K562 (cell line): ENCODE results near the gene CAMK2B. TPM values are rescaled to one million over a fixed set of nuclear protein-coding genes. Genes with fewer than 3 reads are reported as not detected.

Experiments
- ATAC-seq: fragments of 200-7000 bp; cut with Tn5 transposase; 3 replicates; pipeline ENCODE4 v1.9.1; 2020; ENCODE audit warnings: moderate library complexity
- BruUV-seq: library from RNA; stranded (reverse); fragments of 400-500 nt; replicated peaks from 2 replicates; lab custom pipeline; 2021; lab: Mats Ljungman, UMichigan
- CTCF ChIA-PET: fragments of 300-600 bp; formaldehyde crosslinking; extraction: SDS; loops from one replicate; lab custom pipeline; 2021; ENCODE audit warnings: low intra/inter-chr PET ratio; lab: Yijun Ruan, JAX
- POLR2A ChIA-PET: fragments of 300-600, 350-650 bp; sonication (Branson Sonifier 250); formaldehyde crosslinking; extraction: SDS; loops from one replicate; lab custom pipeline; 2021; ENCODE audit warnings: antibody characterized with exemption, inconsistent platforms; lab: Yijun Ruan, JAX
- DNase-seq, 4 experiments: peaks; one replicate each; pipeline versions ENCODE4 v3.0.0 to v3.0.0-alpha.2; 2011 to 2018; ENCODE audit warnings: low spot score in 3 of 4, mixed read lengths in 3 of 4; ENCODE audit errors: extremely low read depth in 1 of 4
- FAIRE-seq: peaks from 2 replicates; lab custom pipeline; 2011; peaks lifted over from hg19 to GRCh38; lab: Jason Lieb, UNC
- H2AFZ ChIP-seq: 2 replicates; pipeline ENCODE4 v1.6.0; 2011; ENCODE audit warnings: low read depth, low read length, control low read depth, inconsistent platforms
- H3K27ac ChIP-seq: fragments of 200-600 bp; 3 replicates; pipeline ENCODE4 v1.8.0; 2011; ENCODE audit warnings: low read depth, mild to moderate bottlenecking, control low read depth, inconsistent platforms, low read length, moderate library complexity, mixed read lengths; ENCODE audit errors: extremely low read depth
- H3K27me3 ChIP-seq, 2 experiments: fragments of 300-600 bp in 1 of 2; 2 replicates in 1 of 2; 3 replicates in 1 of 2; pipeline versions ENCODE4 v1.6.0 to v1.8.0; 2011; ENCODE audit warnings: inconsistent platforms in 2 of 2, low read length in 2 of 2, mild to moderate bottlenecking in 1 of 2, mixed read lengths in 1 of 2, moderate library complexity in 1 of 2; ENCODE audit not compliant: control insufficient read depth in 2 of 2, insufficient read depth in 2 of 2
- H3K36me3 ChIP-seq: fragments of 300-600 bp; 3 replicates; pipeline ENCODE4 v1.8.0; 2011; ENCODE audit warnings: mild to moderate bottlenecking, low read length, inconsistent platforms; ENCODE audit not compliant: control insufficient read depth, insufficient read depth
- H3K4me1 ChIP-seq, 2 experiments: fragments of 200-600 bp in 1 of 2; replicated peaks in 1 of 2; 2 replicates in 1 of 2; 3 replicates in 1 of 2; pipeline versions ENCODE4 v1.5.1 to v1.8.0; 2011; ENCODE audit warnings: inconsistent platforms in 2 of 2, low read length in 2 of 2, mild to moderate bottlenecking in 1 of 2, mixed read lengths in 1 of 2, moderate library complexity in 1 of 2; ENCODE audit not compliant: control insufficient read depth in 2 of 2, insufficient read depth in 2 of 2
- H3K4me2 ChIP-seq: 2 replicates; pipeline ENCODE4 v1.6.1; 2011; ENCODE audit warnings: low read length, control low read depth, inconsistent platforms, mixed read lengths; ENCODE audit not compliant: insufficient read depth
- H3K4me3 ChIP-seq: fragments of 200-600 bp; sonication (generic), shearing (Covaris generic); 2 replicates; pipeline ENCODE4 v1.5.1; 2016; ENCODE audit warnings: control low read depth, inconsistent platforms
- H3K79me2 ChIP-seq: fragments of 200-600 bp; 3 replicates; pipeline ENCODE4 v1.8.0; 2011; ENCODE audit warnings: low read length, inconsistent platforms; ENCODE audit not compliant: control insufficient read depth, insufficient read depth
- H3K9ac ChIP-seq, 2 experiments: 2 replicates each; pipeline versions ENCODE4 v1.6.0 to v1.6.1; 2011; ENCODE audit warnings: low read depth in 2 of 2, low read length in 2 of 2, control low read depth in 1 of 2, inconsistent platforms in 1 of 2, mild to moderate bottlenecking in 1 of 2, mixed read lengths in 1 of 2; ENCODE audit not compliant: insufficient read depth in 1 of 2
- H3K9me1 ChIP-seq: one replicate; pipeline ENCODE4 v1.6.0; 2011; ENCODE audit warnings: inconsistent platforms, mild to moderate bottlenecking, low read length, moderate library complexity; ENCODE audit not compliant: control insufficient read depth, insufficient read depth
- H3K9me3 ChIP-seq: replicated peaks from 2 replicates; pipeline ENCODE4 v1.5.1; 2011; ENCODE audit warnings: low read depth, low read length, inconsistent platforms; ENCODE audit not compliant: control insufficient read depth, insufficient read depth
- H4K20me1 ChIP-seq: replicated peaks from 2 replicates; pipeline ENCODE4 v1.6.1; 2011; ENCODE audit warnings: low read length, inconsistent platforms, mixed read lengths; ENCODE audit not compliant: control insufficient read depth, insufficient read depth
- CCNT2 ChIP-seq: IDR thresholded peaks from 2 replicates; pipeline ENCODE4 v1.6.1; 2011; ENCODE audit warnings: borderline replicate concordance, low read depth, mild to moderate bottlenecking, moderate library complexity, mixed read lengths, low read length; ENCODE audit not compliant: insufficient read length; ENCODE audit errors: extremely low read depth
- E2F5 ChIP-seq: sonication (generic); formaldehyde crosslinking; IDR thresholded peaks from 2 replicates; pipeline ENCODE4 v1.8.0; 2022; ENCODE audit warnings: mild to moderate bottlenecking, missing genetic modification reagents
- GTF2E2 ChIP-seq: fragments of 200-800 bp; sonication (Bioruptor generic); IDR thresholded peaks from 2 replicates; pipeline ENCODE4 v1.6.1; 2016; ENCODE audit warnings: missing genetic modification characterization, missing compliant biosample characterization
- MTA3 ChIP-seq: fragments of 450-650 bp; formaldehyde crosslinking; IDR thresholded peaks from 2 replicates; pipeline ENCODE4 v1.6.1; 2017; ENCODE audit warnings: mild to moderate bottlenecking, borderline replicate concordance
- NFATC3 ChIP-seq: fragments of 450-650 bp; IDR thresholded peaks from 2 replicates; pipeline ENCODE4 v1.6.1; 2017; ENCODE audit warnings: mild to moderate bottlenecking
- PHF21A ChIP-seq: fragments of 450-650 bp; IDR thresholded peaks from 2 replicates; pipeline ENCODE4 v1.6.1; 2017; ENCODE audit warnings: low read depth, borderline replicate concordance
- RBM15 ChIP-seq: fragments of 200-400 bp; formaldehyde crosslinking; IDR thresholded peaks from 2 replicates; pipeline ENCODE4 v1.6.1; 2018; ENCODE audit warnings: mild to moderate bottlenecking, low read length, moderate library complexity; ENCODE audit not compliant: insufficient read depth
- RNF2 ChIP-seq: sonication (generic); IDR thresholded peaks from 2 replicates; pipeline ENCODE4 v1.6.1; 2016
- SIRT6 ChIP-seq: IDR thresholded peaks from one replicate; pipeline ENCODE4 v1.6.1; 2012; ENCODE audit warnings: low read depth, mild to moderate bottlenecking, control low read depth, inconsistent platforms, low read length, moderate library complexity
- SMAD2 ChIP-seq: fragments of 150-350 bp; IDR thresholded peaks from 2 replicates; pipeline ENCODE4 v1.6.1; 2014; ENCODE audit warnings: low read depth, mild to moderate bottlenecking, low read length
- SMARCA4 ChIP-seq: fragments of 450-650 bp; IDR thresholded peaks from 2 replicates; pipeline ENCODE4 v1.6.1; 2016
- SRSF9 ChIP-seq: fragments of 200-400 bp; formaldehyde crosslinking; IDR thresholded peaks from 2 replicates; pipeline ENCODE4 v1.6.1; 2017; ENCODE audit warnings: low read depth, low read length, borderline replicate concordance
- TAF7 ChIP-seq: fragments of 450-650 bp; IDR thresholded peaks from 2 replicates; pipeline ENCODE4 v1.6.1; 2016; ENCODE audit warnings: missing genetic modification characterization, missing compliant biosample characterization
- ZNF197 ChIP-seq: fragments of 200-800 bp; sonication (Bioruptor generic); IDR thresholded peaks from 2 replicates; pipeline ENCODE4 v1.6.1; 2016; ENCODE audit warnings: low read depth, missing genetic modification characterization, missing compliant biosample characterization
- WGBS: fragments of 100-300 bp; shearing (Covaris generic); methylation state at CpG from one replicate; pipeline ENCODE4 v1.1.6; 2016; ENCODE audit warnings: low coverage, mixed read lengths; ENCODE audit not compliant: insufficient coverage; ENCODE audit errors: missing lambda C conversion rate; 5-methylcytosine and 5-hydroxymethylcytosine counted together
- in situ Hi-C: fragments of 300-500 bp; cut with MboI; formaldehyde crosslinking; loops from 4 replicates; pipeline ENCODE4 v1.15.0; 2018; ENCODE audit warnings: inconsistent platforms, mixed read lengths
- intact Hi-C: fragments of 100-400 bp; cut with micrococcal nuclease; formaldehyde crosslinking; loops from 2 replicates; pipeline ENCODE4 v1.14.2; 2022
- polyA plus RNA-seq, 8 experiments: library from polyadenylated mRNA; depleted of rRNA in 4 of 8; stranded (reverse) in 5 of 8; unstranded in 3 of 8; fragments of >200 nt; fragmentation: Nextera tagmentation in 2 of 8; fragmentation: Illumina TruSeq in 1 of 8; extraction: Ambion mirVana in 2 of 8; extraction: Trizol in 1 of 8; gene quantifications; 2 replicates each; pipeline versions ENCODE4 v1.2.1 to v1.2.3, GENCODE V29; 2011 to 2014; ENCODE audit warnings: inconsistent platforms in 1 of 8, missing spikeins in 1 of 8
- total RNA-seq, 7 experiments: library from RNA; depleted of rRNA in 6 of 7; stranded (reverse); fragments of >200 nt in 6 of 7; fragmentation: Illumina TruSeq in 2 of 7; extraction: Trizol in 2 of 7; gene quantifications; 2 replicates each; pipeline versions ENCODE4 v1.2.1 to v1.2.3, GENCODE V29; 2011 to 2021; ENCODE audit warnings: low replicate concordance in 1 of 7
- TF ChIP-seq, protein P1 (sequence below): IDR thresholded peaks from 2 replicates; pipeline ENCODE4 v1.6.1; 2016; ENCODE audit warnings: missing genetic modification characterization, missing compliant biosample characterization

CAMK2B gene
- total and polyA plus RNA-seq, 9 of the 15 experiments (the other 6 are each of a cell fraction or from before 2014, with no cell fraction given): 0.04 to 0.09 (median 0.05) TPM; not detected in 4

- H3K4me2 ChIP-seq: no peak overlapping the region
- H3K9me1 ChIP-seq: no peaks in the 10 kb centered on the region
- no peaks in the 10 kb centered on the region for H3K9me3 ChIP-seq
- POLR2A ChIA-PET: no interaction called here
- intact Hi-C loops (no loop called here), in situ Hi-C loops (no loop called here)
- WGBS: 0% methylated on average over 5 of the region's 24 CpGs
- H4K20me1 ChIP-seq: peaks cover 8% of the 10 kb centered on the region; the same call in 1 of the 2 replicates
- H3K4me1 ChIP-seq: peaks cover 0 to 60% of the 10 kb centered on the region in 2 experiments; a peak in 3 of 5 replicates
- peaks cover 32 to 85% of the 10 kb centered on the region in 2 experiments for H3K27me3 ChIP-seq
- no peak for FAIRE-seq
- no peak for DNase-seq
- no peak for ATAC-seq
- no peak overlapping the region for H3K4me3 ChIP-seq
- H3K36me3 ChIP-seq: no peaks in the 10 kb centered on the region
- no peaks in the 10 kb centered on the region for H3K79me2 ChIP-seq
- no peak overlapping the region for H2AFZ ChIP-seq
- H3K27ac ChIP-seq: no peak overlapping the region
- TF ChIP-seq SIRT6: no peak
- no peak for TF ChIP-seq SMAD2
- no peak overlapping the region for H3K9ac ChIP-seq
- CTCF ChIA-PET: no interaction called here
- no TSS peak for BruUV-seq
Measured at GRCh38 chr7:44239361-44239760, 86.0 kb downstream of the CAMK2B start.

- Histone ChIP-seq H3K9ac (peak overlapping the region in 1 of 2 experiments; percentile 17; a peak in 1 of 4 replicates), H3K79me2 (no peaks in the 10 kb centered on the region), H3K4me1 (peaks cover 0 to 61% of the 10 kb centered on the region in 2 experiments; a peak in 3 of 5 replicates), H3K9me3 (no peaks in the 10 kb centered on the region), H2AFZ (no peak overlapping the region), H3K36me3 (no peaks in the 10 kb centered on the region), H3K4me3 (no peak overlapping the region), H3K9me1 (no peaks in the 10 kb centered on the region), H3K27me3 (peaks cover 34 to 93% of the 10 kb centered on the region in 2 experiments), H3K27ac (no peak overlapping the region), H3K4me2 (no peak overlapping the region), H4K20me1 (peaks cover 6% of the 10 kb centered on the region; the same call in 1 of the 2 replicates)
- intact Hi-C loops (no loop called here), in situ Hi-C loops (no loop called here)
- ATAC-seq: peak; percentile 3; the same call in 1 of the 3 replicates
- FAIRE-seq: no peak
- BruUV-seq: no TSS peak
- 4% methylated on average over 17 of the region's 17 CpGs for WGBS
- ChIA-PET CTCF (no interaction called here), POLR2A (interaction anchor here (0.5 to 0.6 kb wide), 2 partner anchors 15 to 308 kb away, joined by 3 read pairs; no protein-coding TSS in a partner anchor)
- no peak for DNase-seq
- TF ChIP-seq RBM15 (no peak), E2F5 (CRISPR knock-in tag) (no peak), GTF2E2 (tag) (no peak), SMARCA4 (no peak), MTA3 (no peak), RNF2 (no peak), ZNF197 (no peak), CCNT2 (no peak), SRSF9 (no peak), TAF7 (tag) (no peak), PHF21A (no peak), NFATC3 (no peak)
- TF ChIP-seq, protein P1, sequence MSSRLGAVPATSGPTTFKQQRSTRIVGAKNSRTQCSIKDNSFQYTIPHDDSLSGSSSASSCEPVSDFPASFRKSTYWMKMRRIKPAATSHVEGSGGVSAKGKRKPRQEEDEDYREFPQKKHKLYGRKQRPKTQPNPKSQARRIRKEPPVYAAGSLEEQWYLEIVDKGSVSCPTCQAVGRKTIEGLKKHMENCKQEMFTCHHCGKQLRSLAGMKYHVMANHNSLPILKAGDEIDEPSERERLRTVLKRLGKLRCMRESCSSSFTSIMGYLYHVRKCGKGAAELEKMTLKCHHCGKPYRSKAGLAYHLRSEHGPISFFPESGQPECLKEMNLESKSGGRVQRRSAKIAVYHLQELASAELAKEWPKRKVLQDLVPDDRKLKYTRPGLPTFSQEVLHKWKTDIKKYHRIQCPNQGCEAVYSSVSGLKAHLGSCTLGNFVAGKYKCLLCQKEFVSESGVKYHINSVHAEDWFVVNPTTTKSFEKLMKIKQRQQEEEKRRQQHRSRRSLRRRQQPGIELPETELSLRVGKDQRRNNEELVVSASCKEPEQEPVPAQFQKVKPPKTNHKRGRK (tag): no peak
Measured at GRCh38 chr7:44238116-44238695, 87.2 kb downstream of the CAMK2B start.
